Left lobe of liver (tissue), 2 donors: Measurements from ENCODE around the gene ADM2. TPM values are rescaled to one million over a fixed set of nuclear protein-coding genes. Genes with fewer than 3 reads are reported as not detected.
"Not testable (repeated sequence)": the region's sequence is repeated elsewhere in the genome, so short reads cannot be mapped to it uniquely, and the experiment has no call there.

Source experiments
- ATAC-seq: fragments of 200-7000 bp; cut with Tn5 transposase; one replicate; pipeline ENCODE4 v1.9.1; 2020; ENCODE audit warnings: mild to moderate bottlenecking, moderate library complexity
- DNase-seq: peaks from one replicate; pipeline ENCODE4 v3.0.0-alpha.2; 2020; ENCODE audit warnings: low spot score
- total RNA-seq: library from RNA; stranded (reverse); gene quantifications from one replicate; pipeline ENCODE4 v1.2.1, GENCODE V29; 2021
- donor health status: DM: no; HTN: no; CAD: no; lungs with moderate emphysema.
- donor health status: DM: no; HTN: yes; CAD: no.

The ADM2 gene
- total RNA-seq, 1 donor from 2014 or later, result 1.3 TPM

DNA sequence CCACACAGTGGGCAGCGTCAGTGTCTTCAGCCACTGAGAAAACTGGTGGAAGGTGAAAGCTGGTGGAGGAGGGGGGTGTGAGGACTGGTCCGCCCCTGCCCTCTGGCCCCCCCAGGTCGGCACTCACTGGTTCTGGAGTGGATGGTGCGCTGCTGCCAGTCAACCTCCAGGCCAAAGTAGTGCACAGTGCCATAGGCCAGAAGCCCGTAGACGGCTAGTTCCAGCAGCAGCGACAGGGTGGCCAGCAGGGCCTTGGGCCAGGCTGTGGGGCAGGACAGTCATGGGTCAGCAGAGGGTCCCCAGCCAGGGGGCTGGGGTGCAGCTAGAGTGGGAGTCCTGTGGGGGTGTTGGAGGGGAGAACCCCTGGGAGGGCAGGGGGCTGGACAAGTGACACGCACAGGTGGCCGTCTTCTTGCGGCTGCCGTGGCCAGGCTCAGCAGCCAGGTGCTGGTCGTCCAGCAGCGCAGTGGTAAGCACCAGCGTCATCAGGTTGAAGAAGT lies 24.0 kb downstream of the ADM2 start:
- ATAC-seq (no peak), DNase-seq (no peak)

DNA sequence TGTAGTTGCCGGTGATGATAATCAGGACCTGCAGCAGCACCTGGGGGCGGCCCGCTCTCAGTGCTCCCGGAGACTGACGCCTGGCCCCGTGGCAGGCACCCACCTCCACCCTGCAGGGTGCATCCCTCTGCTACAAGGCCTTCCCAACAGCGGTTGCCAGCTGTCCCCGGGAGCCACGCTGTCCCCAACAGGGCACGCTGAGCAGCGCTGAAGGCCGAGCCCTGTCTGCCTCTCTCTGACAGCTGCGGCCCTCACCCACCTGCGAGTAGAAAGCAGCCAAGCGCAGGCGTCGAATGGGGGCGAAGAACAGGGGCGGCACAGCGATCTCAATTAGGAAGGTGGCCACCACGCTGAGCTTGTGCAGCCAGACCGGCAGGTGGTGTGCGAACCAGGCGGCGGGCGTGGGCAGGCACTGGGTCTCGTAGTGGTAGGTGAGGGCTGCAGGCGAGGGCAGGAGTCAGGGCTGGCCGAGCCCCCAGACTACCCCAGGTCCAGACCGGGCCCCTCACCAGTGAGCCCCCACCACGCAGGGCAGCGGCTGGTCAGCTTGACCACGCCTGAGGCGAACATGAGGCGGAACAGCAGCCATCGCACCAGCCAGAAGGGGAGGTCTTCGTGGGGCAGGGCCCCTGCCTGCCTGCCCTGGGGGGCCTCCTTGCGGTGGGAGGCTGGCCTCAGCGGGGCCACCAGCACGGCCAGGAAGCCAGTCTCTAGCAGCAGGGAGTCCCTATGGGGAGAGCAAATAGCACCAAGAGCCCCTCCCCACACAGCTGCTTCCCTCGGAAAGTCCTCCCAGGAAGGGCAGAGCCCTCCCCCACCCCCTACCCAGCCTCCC lies 24.6 kb downstream of the ADM2 start:
- DNase-seq (no peak), ATAC-seq (no peak)

DNA sequence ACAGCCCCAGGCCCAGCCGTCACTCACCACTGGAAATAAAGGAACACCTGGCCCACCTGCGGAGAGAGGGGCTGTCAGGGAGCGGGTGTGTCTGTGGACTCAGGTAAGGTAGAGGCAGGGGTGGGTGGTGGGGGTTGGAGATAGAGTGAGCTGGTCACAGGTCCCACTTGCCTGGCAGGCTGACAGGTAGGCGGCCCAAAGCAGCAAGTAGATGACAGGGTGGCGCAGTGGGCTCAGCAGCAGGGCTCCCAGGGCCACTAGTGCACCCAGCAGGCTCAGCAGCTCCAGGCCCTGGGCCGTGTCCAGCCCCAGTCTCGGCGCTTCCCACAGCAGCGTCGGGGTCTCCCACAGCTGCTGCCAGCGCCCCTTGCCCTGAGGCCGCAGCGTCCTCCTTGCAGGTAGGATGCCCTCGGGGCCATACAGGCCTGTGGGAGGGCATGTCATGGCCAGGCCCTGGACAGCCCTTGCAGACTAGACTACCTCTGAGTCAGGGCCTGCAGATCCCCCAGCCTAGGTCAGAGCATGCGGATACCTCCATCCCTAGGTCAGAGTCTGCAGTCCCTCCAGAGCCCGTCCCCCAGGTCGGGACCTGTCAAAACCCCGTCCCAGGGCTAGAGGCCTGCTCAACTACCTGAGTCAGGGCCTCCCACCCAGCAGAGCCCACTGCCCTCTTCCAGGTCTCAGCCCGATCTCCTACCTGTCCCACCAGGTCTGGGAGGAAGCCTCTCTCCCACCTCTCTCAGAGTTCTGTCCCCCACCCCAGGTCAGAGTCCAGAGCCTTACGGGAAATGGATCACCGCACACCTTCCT lies 25.5 kb downstream of the ADM2 start:
- DNase-seq (no peak), ATAC-seq (peak; percentile 1)

DNA sequence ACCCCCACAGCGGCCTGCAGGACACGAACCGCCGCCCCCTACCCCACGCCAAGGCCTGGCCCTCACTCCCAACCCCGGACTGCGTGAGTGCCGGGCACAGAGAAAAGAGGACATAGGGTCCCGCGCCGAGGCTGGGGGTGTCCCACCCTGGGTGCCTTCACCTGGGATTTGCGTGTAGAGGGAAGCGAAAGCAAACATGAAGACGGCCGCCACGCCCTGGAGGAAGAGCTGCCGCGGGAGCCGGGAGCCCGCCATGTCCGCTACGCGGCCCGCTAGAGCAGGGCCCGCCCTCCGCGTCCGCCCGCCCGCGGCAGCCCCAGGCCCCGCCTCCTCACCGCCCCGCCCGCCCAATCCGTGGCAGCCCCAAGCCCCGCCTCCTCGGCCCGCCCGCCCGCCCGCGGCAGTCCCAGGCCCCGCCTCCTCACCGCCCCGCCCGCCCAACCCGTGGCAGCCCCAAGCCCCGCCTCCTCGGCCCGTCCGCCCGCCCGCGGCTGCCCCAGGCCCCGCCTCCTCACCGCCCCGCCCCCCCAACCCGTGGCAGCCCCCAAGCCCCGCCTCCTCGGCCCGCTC lies 26.2 kb downstream of the ADM2 start, which contains the start of gene LMF2:
Gene LMF2, minus strand, starts transcription at position 282 of the 570 bp plus-strand sequence. Its CDS starts 27 bp downstream, at position 255.
- peak; percentile 92 for DNase-seq

DNA sequence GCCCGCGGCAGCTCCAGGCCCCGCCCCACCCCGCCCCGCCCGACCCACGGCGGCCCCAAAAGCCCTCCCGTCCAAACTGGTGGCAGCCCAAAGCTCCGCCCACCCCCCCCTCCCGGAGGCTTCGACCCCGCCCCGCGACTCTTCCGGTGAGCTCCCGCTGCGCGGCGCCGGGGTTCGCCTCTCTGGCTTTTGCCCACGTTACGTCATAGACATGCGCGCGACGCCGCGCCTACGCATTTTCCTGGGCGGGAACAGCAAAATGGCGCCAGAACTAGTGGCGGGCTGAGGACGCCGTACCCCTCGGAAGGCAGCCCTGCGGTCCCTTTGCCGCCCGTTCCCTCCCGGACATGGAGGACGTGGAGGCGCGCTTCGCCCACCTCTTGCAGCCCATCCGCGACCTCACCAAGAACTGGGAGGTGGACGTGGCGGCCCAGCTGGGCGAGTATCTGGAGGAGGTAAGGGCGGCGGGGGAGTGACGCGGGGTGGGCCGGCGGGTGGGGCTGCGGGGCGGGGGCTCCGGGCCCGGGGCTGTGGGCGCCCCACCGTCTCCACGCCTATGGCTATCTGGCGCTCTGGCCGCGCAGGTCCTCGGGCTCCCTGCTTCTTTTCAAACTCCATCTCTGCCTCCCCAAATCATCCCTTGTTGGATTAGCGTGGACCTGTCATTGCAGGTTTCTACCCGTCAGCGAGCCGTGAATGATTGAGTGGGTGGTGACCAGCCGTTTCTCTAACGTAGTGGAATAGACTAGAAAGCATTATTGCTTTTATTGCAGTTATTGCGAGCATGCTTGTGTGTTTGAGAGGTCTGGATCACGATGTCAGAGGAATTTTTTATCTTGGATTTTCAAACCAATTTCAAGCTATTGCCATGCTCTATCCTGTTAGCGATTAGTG lies 26.9 kb downstream of the ADM2 start, which contains the start of gene NCAPH2:
Gene NCAPH2, plus strand, starts transcription at position 234 of the 894 bp plus-strand sequence. Its CDS starts 114 bp downstream, at position 348.
- DNase-seq (peak; percentile 97), ATAC-seq (peak; percentile 84)

More for the DNA sequence above, 26.2 kb downstream of the ADM2 start, which contains the start of gene LMF2:
- peak; percentile 84 for ATAC-seq

DNA sequence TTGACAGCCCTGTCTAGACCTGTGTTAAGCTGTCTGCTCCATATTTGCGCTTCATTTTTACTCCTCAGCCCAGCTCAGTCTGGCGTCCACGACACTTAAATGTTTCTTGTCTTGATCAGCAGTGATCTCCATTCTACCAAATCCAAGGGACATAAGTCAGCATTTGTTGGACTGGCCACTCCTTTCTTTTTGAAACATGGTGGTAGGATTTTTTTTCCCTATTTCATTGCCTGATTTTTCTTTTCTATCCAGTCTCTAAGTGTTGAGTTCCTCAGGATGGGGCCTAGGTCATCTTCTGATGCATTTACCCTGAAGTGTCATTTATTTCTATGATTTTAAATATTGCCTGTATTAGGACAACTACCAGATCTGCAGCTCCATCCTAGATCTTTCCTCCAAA lies 27.6 kb downstream of the ADM2 start:
- no peak for ATAC-seq
- no peak for DNase-seq

DNA sequence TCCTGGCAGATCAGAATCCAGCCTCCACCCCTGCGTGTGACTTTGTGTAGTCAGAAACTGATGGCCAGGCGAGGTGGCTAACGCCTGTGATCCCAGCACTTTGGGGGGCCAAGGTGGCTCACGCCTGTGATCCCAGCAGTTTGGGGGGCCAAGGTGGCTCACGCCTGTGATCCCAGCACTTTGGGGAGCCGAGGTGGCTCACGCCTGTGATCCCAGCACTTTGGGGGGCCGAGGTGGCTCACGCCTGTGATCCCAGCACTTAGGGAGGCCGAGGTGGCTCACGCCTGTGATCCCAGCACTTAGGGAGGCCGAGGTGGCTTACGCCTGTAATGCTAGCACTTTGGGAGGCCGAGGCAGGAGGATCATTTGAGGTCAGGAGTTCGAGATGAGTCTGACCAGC lies 31.8 kb downstream of the ADM2 start:
- no peak for DNase-seq
- ATAC-seq, result no peak

DNA sequence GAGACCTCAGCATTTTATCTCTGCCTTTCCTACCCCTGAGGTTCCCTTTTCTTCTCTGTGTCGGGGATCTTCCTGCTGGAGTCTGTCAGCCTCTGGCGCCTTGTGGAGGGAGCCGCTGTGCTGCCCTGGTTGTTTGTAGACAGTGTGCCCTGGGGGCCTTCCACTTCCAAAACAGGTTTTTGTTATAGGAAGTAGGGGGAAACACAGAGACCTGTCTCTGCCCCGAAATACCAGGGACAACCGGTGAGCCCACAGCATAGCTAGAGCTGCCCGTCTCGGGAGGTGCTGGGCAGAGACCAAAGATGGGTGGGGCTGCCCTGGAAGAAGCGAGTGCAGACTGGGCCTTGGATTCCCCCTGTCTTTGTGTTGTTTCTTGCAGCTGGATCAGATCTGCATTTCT lies 34.7 kb downstream of the ADM2 start:
- no peak for ATAC-seq

DNA sequence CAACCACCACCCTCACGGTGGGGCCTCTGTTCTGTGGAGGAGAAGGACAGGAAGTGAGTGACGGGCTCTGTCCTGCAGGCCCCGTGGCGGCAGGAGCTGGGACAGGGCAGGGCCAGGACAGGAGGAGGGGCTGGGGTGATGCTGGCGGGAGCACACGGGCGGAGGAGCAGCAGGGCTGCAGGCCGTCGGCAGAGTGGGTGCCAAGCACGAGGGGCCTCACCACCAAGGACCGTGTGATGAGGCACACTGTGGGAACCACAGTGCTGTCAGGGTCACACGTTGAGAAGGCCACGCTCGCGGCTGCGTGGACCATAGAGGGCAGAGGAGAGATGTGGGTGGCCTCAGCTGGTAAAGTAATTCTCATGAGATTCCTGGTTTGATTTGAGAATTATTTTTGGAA lies 35.5 kb downstream of the ADM2 start:
- DNase-seq (no peak), ATAC-seq (no peak)

More for the DNA sequence above, 34.7 kb downstream of the ADM2 start:
- DNase-seq, result no peak

DNA sequence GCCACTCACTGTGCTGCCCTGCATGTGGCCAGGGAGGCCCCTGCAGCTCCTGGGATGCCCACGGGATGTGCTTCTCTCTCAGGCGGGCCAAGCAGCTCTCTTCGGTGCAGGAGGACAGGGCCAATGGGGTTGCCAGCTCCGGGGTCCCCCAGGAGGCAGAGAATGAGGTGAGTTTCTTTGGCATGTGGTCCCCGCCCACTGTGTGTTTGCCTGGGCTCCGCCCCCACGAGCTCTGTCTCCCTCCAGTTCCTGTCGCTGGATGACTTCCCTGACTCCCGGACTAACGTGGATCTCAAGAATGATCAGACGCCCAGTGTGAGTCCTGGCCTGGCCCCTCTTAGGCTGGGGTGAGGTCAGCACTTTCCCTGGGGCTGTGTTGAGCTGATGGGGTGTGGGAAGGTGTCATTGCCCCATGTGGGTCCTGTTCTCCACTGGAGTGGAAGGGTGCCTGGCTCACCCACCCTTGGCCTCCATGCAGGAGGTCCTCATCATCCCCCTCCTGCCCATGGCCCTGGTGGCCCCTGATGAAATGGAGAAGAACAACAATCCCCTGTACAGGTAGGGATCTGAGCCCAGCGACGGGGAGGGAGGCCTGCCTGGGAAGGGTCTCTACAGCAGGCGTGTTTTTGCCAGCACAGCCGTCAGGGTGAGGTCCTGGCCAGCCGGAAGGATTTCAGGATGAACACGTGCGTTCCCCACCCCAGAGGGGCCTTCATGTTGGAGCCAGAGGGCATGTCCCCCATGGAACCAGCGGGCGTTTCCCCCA lies 36.3 kb downstream of the ADM2 start:
- no peak for ATAC-seq
- DNase-seq, result no peak

DNA sequence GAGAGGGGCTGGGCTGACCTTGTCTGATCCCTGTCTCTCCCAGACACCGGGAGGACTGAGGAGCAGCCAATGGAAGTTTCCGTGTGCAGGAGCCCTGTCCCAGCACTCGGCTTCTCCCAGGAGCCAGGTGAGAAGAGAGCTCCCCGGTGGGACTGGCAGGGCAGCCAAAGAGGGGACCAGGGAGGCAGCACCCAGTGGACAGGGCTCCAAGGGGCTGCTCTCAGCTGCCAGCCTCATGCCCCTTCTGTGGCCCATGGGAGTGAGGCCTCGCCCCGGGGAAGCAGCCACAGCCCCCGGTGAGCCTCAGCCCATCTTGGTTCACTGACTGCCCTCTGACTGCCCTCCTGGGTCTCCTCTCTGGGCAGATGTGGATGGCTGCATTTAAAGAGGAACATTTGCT lies 37.3 kb downstream of the ADM2 start:
- DNase-seq (no peak), ATAC-seq (no peak)

DNA sequence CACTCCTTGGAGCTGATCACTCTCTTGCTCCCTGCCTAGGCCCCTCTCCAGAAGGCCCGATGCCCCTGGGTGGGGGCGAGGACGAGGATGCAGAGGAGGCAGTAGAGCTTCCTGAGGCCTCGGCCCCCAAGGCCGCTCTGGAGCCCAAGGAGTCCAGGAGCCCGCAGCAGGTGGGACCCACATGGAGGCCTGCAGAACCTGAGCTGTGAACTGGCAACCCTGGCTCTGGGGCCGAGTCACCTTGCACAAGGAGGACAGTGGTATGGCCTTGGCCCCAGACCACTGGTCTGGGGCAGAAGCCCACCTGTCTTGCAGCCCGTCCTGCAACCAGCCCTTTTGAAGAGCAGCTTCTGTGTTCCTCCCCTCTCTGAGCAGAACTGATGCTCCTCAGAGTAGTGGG lies 37.8 kb downstream of the ADM2 start:
- ATAC-seq (no peak), DNase-seq (no peak)

DNA sequence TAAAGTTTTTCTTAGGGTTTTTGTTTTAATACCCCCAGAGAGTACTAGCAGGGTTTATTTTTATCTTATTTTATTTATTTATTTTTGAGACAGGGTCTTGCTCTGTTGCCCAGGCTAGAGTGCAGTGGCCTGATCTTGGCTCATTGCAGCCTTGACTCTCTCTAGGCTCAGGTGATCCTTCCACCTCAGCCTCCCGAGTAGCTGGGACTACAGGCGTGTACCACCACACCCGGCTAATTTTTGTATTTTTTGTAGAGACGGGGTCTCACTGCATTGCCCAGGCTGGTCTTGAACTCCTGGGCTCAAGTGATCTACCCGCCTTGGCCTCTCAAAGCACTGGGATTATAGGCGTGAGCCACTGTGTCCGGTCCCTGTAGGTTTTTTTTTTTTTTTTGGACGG lies 38.8 kb downstream of the ADM2 start:
- not testable (repeated sequence) for ATAC-seq

DNA sequence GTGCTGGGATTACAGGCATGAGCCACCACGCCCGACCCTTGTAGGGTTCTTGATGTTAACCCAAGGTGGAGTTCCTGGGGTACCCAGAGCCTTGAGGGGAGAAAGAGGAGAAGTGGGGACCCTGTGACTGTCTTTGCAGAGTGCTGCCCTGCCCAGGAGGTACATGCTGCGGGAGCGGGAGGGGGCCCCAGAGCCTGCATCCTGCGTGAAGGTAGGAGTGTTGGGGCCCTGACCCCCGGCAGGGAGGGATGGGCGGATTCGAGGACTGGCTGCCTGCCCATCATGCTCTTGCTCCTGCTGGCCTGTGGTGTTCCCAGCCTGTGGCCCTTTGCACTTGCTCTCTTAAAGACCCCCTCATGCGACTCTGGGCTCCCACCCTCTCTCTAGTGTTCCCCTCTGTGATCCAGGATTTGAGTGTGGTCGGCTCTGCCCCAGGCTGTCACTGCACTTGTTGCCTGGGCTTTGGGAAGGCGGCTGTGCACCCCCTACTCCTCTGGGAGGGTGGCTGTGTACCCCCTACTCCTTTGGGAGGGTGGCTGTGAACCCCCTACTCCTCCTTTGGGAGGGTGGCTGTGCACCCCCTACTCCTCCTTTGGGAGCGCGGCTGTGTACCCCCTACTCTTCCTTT lies 39.6 kb downstream of the ADM2 start:
- DNase-seq (no peak), ATAC-seq (no peak)

More for the DNA sequence above, 38.8 kb downstream of the ADM2 start:
- DNase-seq, result not testable (repeated sequence)

DNA sequence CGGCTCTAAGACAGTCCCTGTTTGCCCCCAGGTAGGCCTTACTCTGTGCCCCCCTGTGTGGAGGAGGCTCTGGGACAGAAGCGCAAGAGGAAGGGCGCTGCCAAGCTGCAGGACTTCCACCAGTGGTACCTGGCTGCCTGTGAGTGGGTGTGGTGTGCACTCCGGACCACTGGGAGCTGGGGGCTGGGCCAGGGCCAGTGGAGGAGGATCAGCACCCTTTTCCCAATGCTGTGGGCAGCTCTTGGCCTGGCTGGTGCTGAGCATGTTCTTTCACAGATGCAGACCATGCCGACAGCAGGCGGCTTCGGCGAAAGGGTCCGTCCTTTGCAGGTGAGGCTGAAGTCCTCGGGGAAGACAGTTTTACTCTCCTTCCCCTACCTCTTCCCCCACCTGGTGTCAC lies 40.4 kb downstream of the ADM2 start:
- DNase-seq (no peak), ATAC-seq (no peak)

DNA sequence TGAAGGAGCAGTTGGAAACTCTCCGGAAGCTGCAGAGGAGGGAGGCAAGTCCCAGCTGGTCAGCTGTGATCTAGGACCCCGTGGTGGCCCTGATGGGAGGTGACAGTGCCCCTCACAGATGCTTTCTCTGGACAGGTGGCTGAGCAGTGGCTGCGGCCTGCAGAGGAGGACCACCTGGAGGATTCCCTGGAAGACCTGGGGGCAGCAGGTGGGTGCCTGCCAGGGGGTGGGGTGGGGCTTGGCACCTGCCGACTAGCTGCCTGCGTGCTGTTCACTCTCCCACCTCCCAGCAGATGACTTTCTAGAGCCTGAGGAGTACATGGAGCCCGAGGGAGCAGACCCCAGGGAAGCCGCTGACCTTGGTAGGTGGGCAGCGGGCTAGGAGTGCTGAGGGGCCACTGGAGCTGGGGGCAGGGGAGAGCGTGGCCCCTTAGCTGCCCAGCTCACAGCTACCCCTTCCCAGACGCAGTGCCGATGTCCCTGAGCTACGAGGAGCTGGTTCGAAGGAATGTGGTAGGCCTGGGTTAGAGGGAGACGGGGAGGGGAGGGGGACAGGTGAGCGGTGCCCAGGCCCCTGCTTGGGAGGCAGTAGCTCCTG lies 41.0 kb downstream of the ADM2 start:
- DNase-seq, result no peak
- no peak for ATAC-seq

DNA sequence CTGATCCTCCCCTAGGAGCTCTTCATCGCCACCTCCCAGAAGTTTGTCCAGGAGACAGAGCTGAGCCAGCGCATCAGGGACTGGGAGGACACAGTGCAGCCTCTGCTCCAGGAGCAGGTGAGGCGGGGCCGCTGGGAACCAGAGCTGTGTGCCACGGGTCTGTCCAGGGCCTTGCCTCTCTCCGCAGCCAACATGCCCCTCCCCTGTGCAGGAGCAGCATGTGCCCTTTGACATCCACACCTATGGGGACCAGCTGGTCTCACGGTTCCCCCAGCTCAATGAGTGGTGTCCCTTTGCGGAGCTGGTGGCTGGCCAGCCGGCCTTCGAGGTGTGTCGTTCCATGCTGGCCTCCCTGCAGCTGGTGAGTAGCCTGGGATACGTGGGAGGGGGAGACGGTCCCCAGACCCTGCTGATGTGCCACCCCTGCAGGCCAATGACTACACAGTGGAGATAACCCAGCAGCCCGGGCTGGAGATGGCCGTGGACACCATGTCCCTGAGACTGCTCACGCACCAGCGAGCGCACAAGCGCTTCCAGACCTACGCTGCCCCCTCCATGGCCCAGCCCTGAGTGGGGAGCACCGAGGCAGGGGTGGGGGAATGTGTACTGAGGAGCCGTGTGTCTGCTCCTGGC lies 41.6 kb downstream of the ADM2 start:
- ATAC-seq, result no peak
- no peak for DNase-seq

DNA sequence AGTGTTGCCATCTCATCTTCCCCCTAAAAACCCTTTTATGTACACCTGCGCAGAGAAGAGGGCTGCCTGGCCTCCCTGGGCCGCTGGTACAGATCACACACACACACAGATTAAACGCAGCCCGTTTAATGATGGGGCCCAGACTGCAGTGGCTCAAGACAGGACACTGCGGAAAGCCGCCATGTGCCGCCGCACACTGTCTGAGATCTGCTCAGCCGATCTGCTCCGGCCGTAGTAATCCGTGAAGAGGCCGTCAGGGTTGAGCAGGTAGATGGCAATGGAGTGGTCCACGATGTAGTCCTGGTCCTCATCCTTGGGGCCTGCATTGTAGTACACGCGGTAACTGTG lies 42.1 kb downstream of the ADM2 start:
- ATAC-seq (no peak), DNase-seq (no peak)
